Measurements from ENCODE around the gene TXK.

Gene TXK

GRCh38 chr4:48073567-48074103, 60.4 kb downstream of the TXK start:
- no peak overlapping the region for H3K4me3 ChIP-seq (ENCODE audit: low read length)
- no peak for TF ChIP-seq ZNF274 (IDR thresholded peaks at IDR 0.05; ENCODE audit: low read depth, low read length)

DNA sequence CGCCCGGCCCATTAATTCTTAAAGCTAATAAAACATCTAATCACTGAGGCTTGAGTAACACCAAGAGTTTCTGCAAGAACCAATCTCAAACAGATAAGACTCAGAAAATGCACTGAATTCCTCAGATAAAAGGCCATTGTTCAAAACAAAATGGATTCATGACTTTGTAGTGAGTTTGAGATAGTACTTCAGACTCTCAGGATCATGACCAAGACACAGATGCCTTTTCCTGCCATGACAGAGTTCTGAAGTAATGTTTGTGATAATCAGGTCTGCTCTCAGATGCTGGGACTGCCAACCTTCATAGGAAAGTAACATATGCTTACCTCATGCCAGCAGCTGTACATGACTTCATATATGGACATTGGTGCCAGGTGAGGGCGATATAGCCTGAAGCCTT, 62.9 kb downstream of the TXK start:
- no peak for TF ChIP-seq ZNF274 (IDR thresholded peaks at IDR 0.05; ENCODE audit: low read depth, low read length)
- no peak overlapping the region for H3K4me3 ChIP-seq (ENCODE audit: low read length)

DNA sequence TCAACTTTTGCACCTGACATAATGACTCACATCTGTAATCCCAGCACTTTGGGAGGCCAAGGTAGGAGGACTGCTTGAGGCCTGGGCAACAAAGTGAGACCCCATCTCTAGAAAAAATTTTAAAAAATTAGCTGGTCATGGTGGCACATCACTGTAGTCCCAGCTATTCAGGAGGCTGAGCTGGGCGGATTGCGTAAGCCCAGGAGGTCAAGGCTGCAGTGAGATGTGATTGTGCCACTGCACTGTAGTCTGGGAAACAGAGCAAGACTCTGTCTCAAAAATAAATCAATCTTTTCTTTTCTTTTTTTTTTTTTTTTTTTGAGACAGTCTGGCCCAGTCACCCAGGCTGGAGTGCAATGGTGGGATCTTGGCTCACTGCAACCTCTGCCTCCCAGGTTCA, 65.0 kb downstream of the TXK start:
- H3K4me3 ChIP-seq (ENCODE audit: low read length), result no peak overlapping the region

GRCh38 chr4:48068182-48068581, 65.9 kb downstream of the TXK start:
- no peak for TF ChIP-seq ZNF274 (IDR thresholded peaks at IDR 0.05; ENCODE audit: low read depth, low read length)
- H3K4me3 ChIP-seq (ENCODE audit: low read length), result no peak overlapping the region

More for the DNA sequence above, 65.0 kb downstream of the TXK start:
- no peak for TF ChIP-seq ZNF274 (IDR thresholded peaks at IDR 0.05; ENCODE audit: low read depth, low read length)

DNA sequence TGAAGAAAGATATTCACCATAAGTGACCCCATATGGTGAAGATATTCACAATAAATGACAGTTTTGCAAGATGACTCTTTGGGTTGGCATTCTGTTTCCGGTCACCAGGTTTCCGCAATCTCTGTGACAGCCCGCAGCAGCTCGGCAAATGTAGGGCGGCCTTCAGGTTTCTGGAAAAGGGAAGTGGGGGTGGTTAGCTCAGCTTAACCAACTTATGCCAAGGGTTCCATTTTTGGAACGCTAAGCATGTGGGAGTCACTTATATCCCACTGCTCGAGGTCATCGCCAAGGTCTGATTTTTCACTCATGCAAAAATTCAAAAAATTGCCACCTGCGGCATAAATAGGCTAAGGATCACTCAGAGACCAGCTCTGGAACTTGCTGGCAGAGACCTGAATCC, 66.5 kb downstream of the TXK start:
- no peak for TF ChIP-seq ZNF274 (IDR thresholded peaks at IDR 0.05; ENCODE audit: low read depth, low read length)

GRCh38 chr4:48065587-48066052, 68.4 kb downstream of the TXK start:
- no peak for TF ChIP-seq ZNF274 (IDR thresholded peaks at IDR 0.05; ENCODE audit: low read depth, low read length)
- H3K4me3 ChIP-seq (ENCODE audit: low read length), result no peak overlapping the region

More for the DNA sequence above, 66.5 kb downstream of the TXK start:
- no peak overlapping the region for H3K4me3 ChIP-seq (ENCODE audit: low read length)

- H3K4me3 ChIP-seq (ENCODE audit: low read length), result no peak overlapping the region
Measured at GRCh38 chr4:48064349-48064748, 69.7 kb downstream of the TXK start.

GRCh38 chr4:48058617-48059530, 75.2 kb downstream of the TXK start:
- TF ChIP-seq ZNF274 (IDR thresholded peaks at IDR 0.05; ENCODE audit: low read depth, low read length), result no peak
- no peak overlapping the region for H3K4me3 ChIP-seq (ENCODE audit: low read length)

More at GRCh38 chr4:48064349-48064748, 69.7 kb downstream of the TXK start:
- no peak for TF ChIP-seq ZNF274 (IDR thresholded peaks at IDR 0.05; ENCODE audit: low read depth, low read length)

DNA sequence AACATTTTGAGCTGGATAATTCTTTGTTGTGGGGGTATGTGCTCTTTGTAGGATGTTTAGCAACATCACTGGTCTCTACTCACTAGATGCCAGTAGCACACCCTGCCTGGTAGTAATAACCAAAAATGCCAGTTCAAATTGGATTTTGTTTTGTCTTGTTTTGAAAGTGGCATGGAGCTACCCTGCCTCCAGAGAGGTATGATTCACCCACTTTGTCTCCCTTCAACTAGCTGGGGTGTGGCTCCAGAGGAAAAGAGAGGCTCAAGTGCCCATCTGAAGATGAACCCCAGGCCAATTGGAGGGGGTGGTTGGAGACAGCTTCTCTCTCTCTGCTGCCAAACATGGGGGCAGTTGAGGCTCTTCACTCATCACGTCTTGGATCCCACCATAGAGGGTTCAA, 83.0 kb downstream of the TXK start:
- H3K4me3 ChIP-seq (ENCODE audit: low read length), result no peak overlapping the region
- no peak for TF ChIP-seq ZNF274 (IDR thresholded peaks at IDR 0.05; ENCODE audit: low read depth, low read length)

GRCh38 chr4:48049483-48049882, 84.6 kb downstream of the TXK start:
- no peak for TF ChIP-seq ZNF274 (IDR thresholded peaks at IDR 0.05; ENCODE audit: low read depth, low read length)

GRCh38 chr4:48047896-48048295, 86.2 kb downstream of the TXK start:
- TF ChIP-seq ZNF274 (IDR thresholded peaks at IDR 0.05; ENCODE audit: low read depth, low read length), result no peak
- no peak overlapping the region for H3K4me3 ChIP-seq (ENCODE audit: low read length)

More at GRCh38 chr4:48049483-48049882, 84.6 kb downstream of the TXK start:
- H3K4me3 ChIP-seq (ENCODE audit: low read length), result no peak overlapping the region

GRCh38 chr4:48047421-48047844, 86.6 kb downstream of the TXK start:
- no peak for TF ChIP-seq ZNF274 (IDR thresholded peaks at IDR 0.05; ENCODE audit: low read depth, low read length)

DNA sequence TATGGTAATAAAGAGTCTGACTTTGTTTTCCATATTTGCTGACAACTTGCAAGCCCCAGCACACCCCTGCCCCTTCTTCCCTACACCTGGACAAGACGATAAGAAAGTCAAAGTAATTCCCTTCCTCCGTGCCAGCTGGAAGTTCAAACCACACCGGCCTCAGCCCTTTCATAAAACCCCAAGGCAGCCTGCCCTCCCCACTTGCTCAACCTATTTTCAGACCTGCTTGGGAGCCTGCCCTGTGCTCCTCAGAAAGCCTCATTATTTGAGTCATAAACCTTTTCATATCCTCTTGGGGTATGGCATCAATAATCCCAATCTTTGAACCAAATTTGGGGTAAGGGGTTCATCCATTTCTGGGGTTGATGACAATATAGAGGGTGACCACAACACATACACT, 88.0 kb downstream of the TXK start:
- no peak for TF ChIP-seq ZNF274 (IDR thresholded peaks at IDR 0.05; ENCODE audit: low read depth, low read length)
- H3K4me3 ChIP-seq (ENCODE audit: low read length), result no peak overlapping the region

More at GRCh38 chr4:48047421-48047844, 86.6 kb downstream of the TXK start:
- no peak overlapping the region for H3K4me3 ChIP-seq (ENCODE audit: low read length)

- H3K4me3 ChIP-seq (ENCODE audit: low read length), result no peak overlapping the region
- TF ChIP-seq ZNF274 (IDR thresholded peaks at IDR 0.05; ENCODE audit: low read depth, low read length), result no peak
Measured at GRCh38 chr4:48044298-48044697, 89.8 kb downstream of the TXK start.

DNA sequence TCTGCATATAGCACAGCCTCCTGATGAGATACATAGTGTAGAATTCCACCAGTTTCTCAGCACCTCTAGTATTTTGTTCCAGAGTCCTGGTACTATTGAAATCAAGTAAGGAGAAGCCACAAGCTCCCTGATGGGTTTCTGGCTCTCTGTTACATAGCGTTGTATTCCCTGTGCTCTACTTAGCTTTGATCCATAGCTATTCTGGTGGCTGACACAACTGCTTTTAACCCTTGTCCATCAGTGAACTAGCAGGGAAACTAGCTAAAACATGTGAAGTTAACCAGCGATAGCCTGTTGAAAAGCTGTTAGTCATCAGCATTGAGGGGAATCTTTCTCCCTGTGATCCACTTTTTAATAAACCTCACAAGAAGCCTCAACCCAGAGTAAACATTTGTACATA, 90.5 kb downstream of the TXK start:
- no peak overlapping the region for H3K4me3 ChIP-seq (ENCODE audit: low read length)
- no peak for TF ChIP-seq ZNF274 (IDR thresholded peaks at IDR 0.05; ENCODE audit: low read depth, low read length)

Measured in GM08714 (cell line).